DND-41 (cell line): ENCODE data around the gene PTGFRN.

ENCODE experiments used
- ATAC-seq: fragments of 200-7000 bp; cut with Tn5 transposase; 3 replicates; pipeline ENCODE4 v1.9.1; 2021; ENCODE audit warnings: low read depth; ENCODE audit not compliant: insufficient read depth
- DNase-seq: peaks from one replicate; pipeline ENCODE4 v3.0.0-alpha.2; 2020
- H2AFZ ChIP-seq: 2 replicates; pipeline ENCODE4 v1.6.0; 2012; ENCODE audit warnings: low read depth, low read length
- H3K27ac ChIP-seq: 2 replicates; pipeline ENCODE4 v1.5.1; 2012; ENCODE audit warnings: low read length, inconsistent platforms
- H3K27me3 ChIP-seq: fragments of 200-600 bp; sonication (generic); 2 replicates; pipeline ENCODE4 v1.6.0; 2012; ENCODE audit warnings: low read length, mild to moderate bottlenecking, inconsistent platforms; ENCODE audit not compliant: insufficient read depth, poor library complexity
- H3K36me3 ChIP-seq: 2 replicates; pipeline ENCODE4 v1.5.1; 2012; ENCODE audit warnings: low read length, inconsistent platforms; ENCODE audit not compliant: insufficient read depth
- H3K4me1 ChIP-seq: 2 replicates; pipeline ENCODE4 v1.5.1; 2012; ENCODE audit warnings: mild to moderate bottlenecking, low read length; ENCODE audit not compliant: insufficient read depth
- H3K4me2 ChIP-seq: 2 replicates; pipeline ENCODE4 v1.6.0; 2012; ENCODE audit warnings: mild to moderate bottlenecking, moderate library complexity, low read length, inconsistent platforms; ENCODE audit not compliant: insufficient read depth
- H3K4me3 ChIP-seq, 2 experiments: fragments of 200-600 bp in 1 of 2; shearing (Covaris generic) in 1 of 2; 2 replicates each; pipeline ENCODE4 v1.5.1; 2012 to 2016; ENCODE audit warnings: inconsistent platforms in 2 of 2, low read length in 2 of 2, mild to moderate bottlenecking in 2 of 2, low read depth in 1 of 2, moderate library complexity in 1 of 2
- H3K79me2 ChIP-seq: 2 replicates; pipeline ENCODE4 v1.6.0; 2012; ENCODE audit warnings: low read length, inconsistent platforms; ENCODE audit not compliant: insufficient read depth
- H3K9ac ChIP-seq: 2 replicates; pipeline ENCODE4 v1.6.0; 2012; ENCODE audit warnings: low read depth, mild to moderate bottlenecking, inconsistent platforms, low read length, moderate library complexity
- H3K9me3 ChIP-seq: 2 replicates; pipeline ENCODE4 v1.5.1; 2012; ENCODE audit warnings: low read length, moderate library complexity, mild to moderate bottlenecking, inconsistent platforms; ENCODE audit not compliant: insufficient read depth, severe bottlenecking
- H4K20me1 ChIP-seq: 2 replicates; pipeline ENCODE4 v1.6.0; 2012; ENCODE audit warnings: low read length; ENCODE audit not compliant: insufficient read depth
- CTCF ChIP-seq: IDR thresholded peaks from 2 replicates; pipeline ENCODE4 v1.5.1; 2012; ENCODE audit warnings: borderline replicate concordance, low read length, moderate library complexity, mild to moderate bottlenecking; ENCODE audit not compliant: poor library complexity, severe bottlenecking; ENCODE audit errors: extremely low read depth
- EZH2 ChIP-seq: IDR thresholded peaks from 3 replicates; pipeline ENCODE4 v1.6.1; 2012; ENCODE audit warnings: borderline replicate concordance, low read depth, mild to moderate bottlenecking, moderate library complexity, low read length, inconsistent platforms; ENCODE audit not compliant: severe bottlenecking

PTGFRN gene

DNA sequence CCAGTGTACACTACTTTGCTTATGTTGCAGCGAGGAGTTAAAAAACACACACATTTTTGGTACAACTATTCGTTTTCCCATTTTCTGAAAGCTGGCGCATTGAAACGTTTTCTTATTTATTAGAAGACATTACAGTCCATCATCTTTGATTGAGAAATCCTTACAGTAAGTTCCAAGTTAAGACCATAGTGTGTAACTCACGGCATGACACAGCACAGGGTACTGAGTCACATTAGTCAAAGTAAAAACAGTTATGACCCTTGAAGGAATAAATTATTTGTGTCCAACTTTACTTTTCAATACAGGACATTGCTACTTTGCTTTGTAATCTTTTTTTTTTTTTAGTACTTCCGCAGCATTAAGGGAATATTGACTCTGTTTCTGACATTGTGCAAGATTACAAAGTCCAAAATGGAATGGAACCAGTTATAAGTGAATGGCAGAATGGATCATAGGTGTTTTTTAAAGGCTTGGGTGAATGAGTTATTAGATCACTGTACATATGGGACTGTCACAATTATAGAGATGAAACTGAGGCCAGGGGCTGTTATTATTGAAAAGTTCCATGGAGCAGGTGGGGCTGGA, 11.7 kb downstream of the PTGFRN start:
- no peak overlapping the region for H3K4me3 ChIP-seq
- H3K27me3 ChIP-seq, result no peaks in the 10 kb centered on the region
- H3K36me3 ChIP-seq, result no peaks in the 10 kb centered on the region
- TF ChIP-seq EZH2 (no peak), CTCF (no peak)
- DNase-seq (no peak), ATAC-seq (no peak)
- no peaks in the 10 kb centered on the region for H3K4me1 ChIP-seq
- no peaks in the 10 kb centered on the region for H3K9me3 ChIP-seq
- no peak overlapping the region for H3K4me2 ChIP-seq
- H3K9ac ChIP-seq, result no peak overlapping the region
- no peak overlapping the region for H3K27ac ChIP-seq
- no peaks in the 10 kb centered on the region for H4K20me1 ChIP-seq
- H2AFZ ChIP-seq, result no peak overlapping the region
- no peaks in the 10 kb centered on the region for H3K79me2 ChIP-seq

- no peak for DNase-seq
- no peaks in the 10 kb centered on the region for H3K79me2 ChIP-seq
These were observed 12.2 kb downstream of the PTGFRN start for GRCh38 chr1:116921937-116922336.

DNA sequence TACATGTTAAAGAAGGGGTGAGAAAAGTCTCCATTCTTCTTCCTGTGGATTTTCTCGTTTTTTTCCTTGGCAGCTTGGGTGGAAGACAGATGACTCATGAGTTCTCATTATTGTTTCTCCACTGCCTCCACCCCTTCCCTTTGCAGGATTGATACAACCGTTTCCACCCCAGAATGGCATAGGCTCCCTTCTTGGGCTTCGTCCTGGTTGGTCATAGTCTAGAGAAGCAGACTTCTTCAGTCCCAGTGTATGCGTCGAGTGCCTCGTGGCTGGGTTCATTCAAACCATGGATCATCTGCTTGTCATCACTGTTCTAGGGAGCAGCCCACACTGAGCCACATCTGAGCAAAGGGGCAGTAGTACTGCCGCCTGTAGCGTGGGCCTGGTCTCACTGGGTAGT, 13.7 kb downstream of the PTGFRN start:
- Histone ChIP-seq H3K4me1 (no peaks in the 10 kb centered on the region), H2AFZ (no peak overlapping the region), H3K4me2 (no peak overlapping the region), H3K27me3 (no peaks in the 10 kb centered on the region), H3K9ac (no peak overlapping the region), H3K27ac (no peak overlapping the region), H3K36me3 (no peaks in the 10 kb centered on the region), H4K20me1 (no peaks in the 10 kb centered on the region), H3K79me2 (no peaks in the 10 kb centered on the region), H3K9me3 (no peaks in the 10 kb centered on the region), H3K4me3 (no peak overlapping the region)
- DNase-seq, result no peak
- ATAC-seq, result no peak
- TF ChIP-seq CTCF (no peak), EZH2 (no peak)

More at GRCh38 chr1:116921937-116922336, 12.2 kb downstream of the PTGFRN start:
- Histone ChIP-seq H3K27me3 (no peaks in the 10 kb centered on the region), H2AFZ (no peak overlapping the region), H3K36me3 (no peaks in the 10 kb centered on the region), H3K4me1 (no peaks in the 10 kb centered on the region), H3K9me3 (no peaks in the 10 kb centered on the region), H3K9ac (no peak overlapping the region), H3K4me2 (no peak overlapping the region), H4K20me1 (no peaks in the 10 kb centered on the region), H3K27ac (no peak overlapping the region), H3K4me3 (no peak overlapping the region)
- no peak for TF ChIP-seq EZH2
- TF ChIP-seq CTCF, result no peak
- no peak for ATAC-seq

DNA sequence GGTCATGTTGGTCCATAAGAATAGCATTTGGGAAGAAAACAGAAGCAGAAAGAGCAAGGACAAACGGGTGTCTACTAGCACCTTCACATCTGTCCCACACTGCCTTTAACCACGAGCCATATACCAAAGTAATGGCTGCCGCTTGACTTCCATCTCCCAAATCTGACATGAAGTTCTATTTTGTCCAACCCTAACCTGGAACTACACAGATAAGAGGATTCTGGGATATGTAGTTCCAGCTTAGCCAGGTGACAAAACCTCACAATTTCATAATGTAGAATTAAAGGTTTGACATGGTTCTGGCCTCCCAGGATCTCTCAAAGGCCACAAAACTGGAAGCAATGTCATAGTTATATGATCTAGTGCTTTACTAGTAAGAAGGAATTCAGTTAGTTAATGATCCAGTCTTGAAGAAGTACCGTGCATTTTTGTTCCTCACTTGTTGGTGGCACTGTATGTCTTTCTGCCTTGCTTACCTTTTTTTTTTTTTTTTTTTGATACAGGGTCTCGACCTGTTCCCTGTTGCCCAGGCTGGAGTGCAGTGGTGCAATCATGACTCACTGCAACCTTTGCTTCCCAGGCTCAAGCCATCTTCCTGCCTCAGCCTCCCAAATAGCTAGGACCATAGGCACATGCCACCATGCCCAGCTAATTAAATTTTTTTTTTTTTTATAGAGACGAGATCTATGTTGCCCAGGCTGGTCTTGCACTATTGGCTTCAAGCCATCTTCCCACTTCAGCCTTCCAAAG, 17.5 kb downstream of the PTGFRN start:
- ATAC-seq (no peak), DNase-seq (no peak)
- no peaks in the 10 kb centered on the region for H3K4me1 ChIP-seq
- H3K27ac ChIP-seq, result no peak overlapping the region
- H3K9ac ChIP-seq, result no peak overlapping the region
- H3K27me3 ChIP-seq, result no peaks in the 10 kb centered on the region
- no peaks in the 10 kb centered on the region for H3K9me3 ChIP-seq
- no peaks in the 10 kb centered on the region for H3K36me3 ChIP-seq
- H3K4me2 ChIP-seq, result no peak overlapping the region
- H2AFZ ChIP-seq, result no peak overlapping the region
- no peaks in the 10 kb centered on the region for H3K79me2 ChIP-seq
- TF ChIP-seq EZH2, result no peak
- TF ChIP-seq CTCF, result no peak
- H4K20me1 ChIP-seq, result no peaks in the 10 kb centered on the region
- no peak overlapping the region for H3K4me3 ChIP-seq
